ENCODE measurements around the gene ANKS1A.

Gene ANKS1A

GRCh38 chr6:34953061-34954025 lies 64.3 kb downstream of the ANKS1A start:
- in situ Hi-C loops (cut with MboI; ENCODE audit: low sequenced_read_pairs) = no loop called here

GRCh38 chr6:34955442-34955841 lies 66.4 kb downstream of the ANKS1A start:
- in situ Hi-C loops (cut with MboI; ENCODE audit: low sequenced_read_pairs) = no loop called here

- in situ Hi-C loops (cut with MboI; ENCODE audit: low sequenced_read_pairs) = no loop called here
Measured at GRCh38 chr6:34957231-34957783, 68.3 kb downstream of the ANKS1A start.

GRCh38 chr6:34958734-34959133 lies 69.7 kb downstream of the ANKS1A start:
- in situ Hi-C loops (cut with MboI; ENCODE audit: low sequenced_read_pairs) = no loop called here

- in situ Hi-C loops (cut with MboI; ENCODE audit: low sequenced_read_pairs) = no loop called here
Measured at GRCh38 chr6:34959224-34959623, 70.2 kb downstream of the ANKS1A start.

- in situ Hi-C loops (cut with MboI; ENCODE audit: low sequenced_read_pairs) = no loop called here
Measured at GRCh38 chr6:34961082-34961481, 72.0 kb downstream of the ANKS1A start.

- in situ Hi-C loops (cut with MboI; ENCODE audit: low sequenced_read_pairs) = no loop called here
Measured at GRCh38 chr6:34961574-34961973, 72.5 kb downstream of the ANKS1A start.

GRCh38 chr6:34964564-34964963 lies 75.5 kb downstream of the ANKS1A start:
- in situ Hi-C loops (cut with MboI; ENCODE audit: low sequenced_read_pairs) = no loop called here

- in situ Hi-C loops (cut with MboI; ENCODE audit: low sequenced_read_pairs) = no loop called here
Measured at GRCh38 chr6:34967461-34967860, 78.4 kb downstream of the ANKS1A start.

- in situ Hi-C loops (cut with MboI; ENCODE audit: low sequenced_read_pairs) = no loop called here
Measured at GRCh38 chr6:34969662-34970265, 80.7 kb downstream of the ANKS1A start.

- in situ Hi-C loops (cut with MboI; ENCODE audit: low sequenced_read_pairs) = no loop called here
Measured at GRCh38 chr6:34970488-34970887, 81.4 kb downstream of the ANKS1A start.

GRCh38 chr6:34970957-34971356 lies 81.9 kb downstream of the ANKS1A start:
- in situ Hi-C loops (cut with MboI; ENCODE audit: low sequenced_read_pairs) = no loop called here

- in situ Hi-C loops (cut with MboI; ENCODE audit: low sequenced_read_pairs) = no loop called here
Measured at GRCh38 chr6:34973547-34974248, 84.6 kb downstream of the ANKS1A start.

GRCh38 chr6:34974249-34974642 lies 85.2 kb downstream of the ANKS1A start:
- in situ Hi-C loops (cut with MboI; ENCODE audit: low sequenced_read_pairs) = no loop called here

GRCh38 chr6:34976239-34976638 lies 87.2 kb downstream of the ANKS1A start:
- in situ Hi-C loops (cut with MboI; ENCODE audit: low sequenced_read_pairs) = loop anchor here (25.0 kb wide), 1 partner anchor 261 kb away; no protein-coding TSS in a partner anchor

GRCh38 chr6:34979218-34979617 lies 90.2 kb downstream of the ANKS1A start:
- in situ Hi-C loops (cut with MboI; ENCODE audit: low sequenced_read_pairs) = loop anchor here (25.0 kb wide), 1 partner anchor 258 kb away; no protein-coding TSS in a partner anchor

- in situ Hi-C loops (cut with MboI; ENCODE audit: low sequenced_read_pairs) = loop anchor here (25.0 kb wide), 1 partner anchor 257 kb away; no protein-coding TSS in a partner anchor
Measured at GRCh38 chr6:34979994-34980393, 90.9 kb downstream of the ANKS1A start.

- in situ Hi-C loops (cut with MboI; ENCODE audit: low sequenced_read_pairs) = loop anchor here (25.0 kb wide), 1 partner anchor 256 kb away; no protein-coding TSS in a partner anchor
Measured at GRCh38 chr6:34981366-34981765, 92.3 kb downstream of the ANKS1A start.

- in situ Hi-C loops (cut with MboI; ENCODE audit: low sequenced_read_pairs) = loop anchor here (25.0 kb wide), 1 partner anchor 255 kb away; no protein-coding TSS in a partner anchor
Measured at GRCh38 chr6:34981951-34982350, 92.9 kb downstream of the ANKS1A start.

GRCh38 chr6:34982424-34982852 lies 93.4 kb downstream of the ANKS1A start:
- in situ Hi-C loops (cut with MboI; ENCODE audit: low sequenced_read_pairs) = loop anchor here (25.0 kb wide), 1 partner anchor 255 kb away; no protein-coding TSS in a partner anchor

GRCh38 chr6:34984416-34984815 lies 95.4 kb downstream of the ANKS1A start:
- in situ Hi-C loops (cut with MboI; ENCODE audit: low sequenced_read_pairs) = loop anchor here (25.0 kb wide), 1 partner anchor 253 kb away; no protein-coding TSS in a partner anchor
